Astrocyte (in vitro differentiated cells and primary cell): Measurements from ENCODE around the gene SMTN. TPM values are rescaled to one million over a fixed set of nuclear protein-coding genes. Genes with fewer than 3 reads are reported as not detected.

ENCODE experiments used
- DNase-seq: peaks from one replicate; pipeline ENCODE4 v3.0.0-alpha.2; 2010; ENCODE audit warnings: low read depth
- FAIRE-seq: peaks from 2 replicates; lab custom pipeline; 2011; peaks lifted over from hg19 to GRCh38; lab: Jason Lieb, UNC
- H2AFZ ChIP-seq: 2 replicates; pipeline ENCODE4 v1.6.0; 2012; ENCODE audit warnings: low read depth, low read length, inconsistent platforms
- H3K27ac ChIP-seq: 2 replicates; pipeline ENCODE4 v1.5.1; 2011; ENCODE audit warnings: low read depth, low read length, inconsistent platforms
- H3K27me3 ChIP-seq: 2 replicates; pipeline ENCODE4 v1.6.0; 2011; ENCODE audit warnings: low read length, inconsistent platforms; ENCODE audit not compliant: insufficient read depth
- H3K36me3 ChIP-seq: 2 replicates; pipeline ENCODE4 v1.5.1; 2011; ENCODE audit warnings: low read length, inconsistent platforms; ENCODE audit not compliant: insufficient read depth
- H3K4me1 ChIP-seq: 2 replicates; pipeline ENCODE4 v1.5.1; 2011; ENCODE audit warnings: low read length, inconsistent platforms; ENCODE audit not compliant: insufficient read depth
- H3K4me2 ChIP-seq: 2 replicates; pipeline ENCODE4 v1.6.0; 2012; ENCODE audit warnings: low read length, inconsistent platforms
- H3K4me3 ChIP-seq: 2 replicates; pipeline ENCODE4 v1.5.1; 2011; ENCODE audit warnings: low read depth, mild to moderate bottlenecking, low read length, inconsistent platforms; ENCODE audit not compliant: insufficient read depth
- H3K79me2 ChIP-seq: 2 replicates; pipeline ENCODE4 v1.6.0; 2012; ENCODE audit warnings: mild to moderate bottlenecking, low read length, inconsistent platforms; ENCODE audit not compliant: insufficient read depth
- H3K9ac ChIP-seq: 2 replicates; pipeline ENCODE4 v1.6.0; 2012; ENCODE audit warnings: mild to moderate bottlenecking, low read length, inconsistent platforms
- H3K9me3 ChIP-seq: 2 replicates; pipeline ENCODE4 v1.5.1; 2012; ENCODE audit warnings: low read depth, mild to moderate bottlenecking, low read length, inconsistent platforms; ENCODE audit not compliant: insufficient read depth
- H4K20me1 ChIP-seq: 2 replicates; pipeline ENCODE4 v1.6.0; 2012; ENCODE audit warnings: low read length, inconsistent platforms; ENCODE audit not compliant: insufficient read depth
- H3K27ac Mint-ChIP-seq: one replicate; pipeline ENCODE4 v1.8.0; 2021; ENCODE audit warnings: mild to moderate bottlenecking, mixed read lengths; ENCODE audit not compliant: unreplicated experiment
- H3K27me3 Mint-ChIP-seq: one replicate; pipeline ENCODE4 v1.8.0; 2021; ENCODE audit warnings: low read depth, mixed read lengths; ENCODE audit not compliant: unreplicated experiment
- H3K36me3 Mint-ChIP-seq: one replicate; pipeline ENCODE4 v1.8.0; 2021; ENCODE audit warnings: low read depth, mixed read lengths; ENCODE audit not compliant: unreplicated experiment
- H3K4me1 Mint-ChIP-seq: one replicate; pipeline ENCODE4 v1.8.0; 2021; ENCODE audit warnings: low read depth, mixed read lengths; ENCODE audit not compliant: unreplicated experiment
- H3K4me3 Mint-ChIP-seq: one replicate; pipeline ENCODE4 v1.8.0; 2021; ENCODE audit warnings: mild to moderate bottlenecking, moderate library complexity, mixed read lengths; ENCODE audit not compliant: unreplicated experiment
- H3K9me3 Mint-ChIP-seq: one replicate; pipeline ENCODE4 v1.8.0; 2021; ENCODE audit warnings: mild to moderate bottlenecking, mixed read lengths; ENCODE audit not compliant: unreplicated experiment
- CTCF ChIP-seq: IDR thresholded peaks from 2 replicates; pipeline ENCODE4 v1.5.1; 2011; ENCODE audit warnings: low read depth, mild to moderate bottlenecking, inconsistent platforms, low read length, moderate library complexity; ENCODE audit not compliant: insufficient read depth
- EZH2 ChIP-seq: IDR thresholded peaks from 2 replicates; pipeline ENCODE4 v1.6.1; 2012; ENCODE audit warnings: mild to moderate bottlenecking, low read length, inconsistent platforms; ENCODE audit not compliant: insufficient read depth
- total RNA-seq: library from RNA; stranded (reverse); gene quantifications from 2 replicates; pipeline ENCODE4 v1.2.1, GENCODE V29; 2021

The SMTN gene
- total RNA-seq, 1 donor from 2014 or later, result 98.9 TPM

- TF ChIP-seq CTCF (no peak), EZH2 (no peak)
- Histone ChIP-seq H3K4me3 (no peak overlapping the region), H3K27me3 (peaks cover 7% of the 10 kb centered on the region), H3K9me3 (no peaks in the 10 kb centered on the region), H3K9ac (no peak overlapping the region), H3K4me2 (no peak overlapping the region), H2AFZ (no peak overlapping the region), H3K4me1 (peaks cover 3% of the 10 kb centered on the region), H3K36me3 (no peaks in the 10 kb centered on the region), H3K79me2 (no peaks in the 10 kb centered on the region), H3K27ac (no peak overlapping the region), H4K20me1 (no peaks in the 10 kb centered on the region)
- Mint-ChIP-seq H3K4me1 (peaks cover 2% of the 10 kb centered on the region), H3K27ac (no peak overlapping the region), H3K4me3 (no peak overlapping the region), H3K9me3 (no peaks in the 10 kb centered on the region), H3K27me3 (peaks cover 18% of the 10 kb centered on the region), H3K36me3 (peaks cover 2% of the 10 kb centered on the region)
- FAIRE-seq, result no peak
- DNase-seq, result no peak
Observed at GRCh38 chr22:31124811-31125465, 43.8 kb downstream of the SMTN start.

GRCh38 chr22:31125521-31126117 lies 44.5 kb downstream of the SMTN start:
- no peaks in the 10 kb centered on the region for H3K79me2 ChIP-seq
- Mint-ChIP-seq H3K4me1 (no peaks in the 10 kb centered on the region), H3K36me3 (no peaks in the 10 kb centered on the region), H3K27me3 (peaks cover 18% of the 10 kb centered on the region), H3K4me3 (no peak overlapping the region), H3K27ac (no peak overlapping the region), H3K9me3 (no peaks in the 10 kb centered on the region)
- no peaks in the 10 kb centered on the region for H4K20me1 ChIP-seq
- TF ChIP-seq EZH2, result no peak
- no peak for TF ChIP-seq CTCF
- H3K4me1 ChIP-seq, result peaks cover 3% of the 10 kb centered on the region
- H2AFZ ChIP-seq, result no peak overlapping the region
- peaks cover 7% of the 10 kb centered on the region for H3K27me3 ChIP-seq
- H3K9ac ChIP-seq, result no peak overlapping the region
- no peaks in the 10 kb centered on the region for H3K36me3 ChIP-seq
- H3K4me2 ChIP-seq, result no peak overlapping the region
- FAIRE-seq, result no peak
- H3K4me3 ChIP-seq, result no peak overlapping the region
- DNase-seq, result no peak
- H3K27ac ChIP-seq, result no peak overlapping the region
- no peaks in the 10 kb centered on the region for H3K9me3 ChIP-seq
